Choroid plexus epithelial cell (primary cell): ENCODE measurements around the gene BLTP3A.
A peak's percentile ranks its signal among the peaks of the same experiment; 100 is the strongest.
"Not testable (repeated sequence)": the region's sequence is repeated elsewhere in the genome, so short reads cannot be mapped to it uniquely, and the experiment has no call there.

Experiments used
- DNase-seq: peaks from one replicate; pipeline ENCODE4 v3.0.0-alpha.2; 2010; ENCODE audit warnings: low read depth
- H3K4me3 ChIP-seq: 2 replicates; pipeline ENCODE4 v1.5.1; 2011; ENCODE audit warnings: low read depth, mild to moderate bottlenecking, control low read depth, low read length, moderate library complexity
- TF ChIP-seq, protein P1 (sequence below): conservative IDR thresholded peaks from 2 replicates; pipeline ENCODE4 v1.5.1; 2011; ENCODE audit warnings: low read depth, mild to moderate bottlenecking, control low read depth, inconsistent platforms, low read length, moderate library complexity

BLTP3A gene

DNA sequence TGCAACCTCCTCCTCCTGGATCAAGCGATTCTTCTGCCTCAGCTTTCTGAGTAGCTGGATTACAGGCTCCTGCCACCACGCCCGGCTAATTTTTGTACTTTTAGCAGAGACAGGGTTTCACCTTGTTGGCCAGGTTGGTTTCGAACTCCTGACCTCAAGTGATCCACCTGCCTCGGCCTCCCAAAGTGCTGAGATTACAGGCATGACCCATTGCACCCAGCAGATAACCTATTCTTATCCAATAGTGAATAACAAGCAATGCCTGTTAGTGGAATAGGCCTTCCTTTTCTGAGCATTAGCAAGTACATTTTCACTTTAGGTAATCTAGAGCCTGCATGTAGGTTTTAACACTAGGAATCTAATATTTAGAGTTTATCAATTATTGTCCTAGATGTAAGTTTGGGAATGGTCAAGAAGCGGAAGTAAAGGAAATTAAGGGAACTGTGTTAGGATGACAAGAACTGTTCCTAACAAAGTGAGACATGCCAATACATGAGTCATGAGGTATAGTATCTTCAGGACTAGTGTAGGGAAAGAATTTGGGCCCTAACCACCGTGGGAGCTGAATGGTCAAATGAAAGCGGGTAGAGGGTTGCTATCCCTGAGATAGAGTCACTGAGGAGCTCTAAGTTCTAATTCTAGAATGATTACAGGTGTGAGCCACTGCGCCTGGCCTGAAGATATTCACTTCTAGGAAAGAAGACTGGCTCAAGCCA is 15.0 kb downstream of the BLTP3A start:
- TF ChIP-seq, protein P1, sequence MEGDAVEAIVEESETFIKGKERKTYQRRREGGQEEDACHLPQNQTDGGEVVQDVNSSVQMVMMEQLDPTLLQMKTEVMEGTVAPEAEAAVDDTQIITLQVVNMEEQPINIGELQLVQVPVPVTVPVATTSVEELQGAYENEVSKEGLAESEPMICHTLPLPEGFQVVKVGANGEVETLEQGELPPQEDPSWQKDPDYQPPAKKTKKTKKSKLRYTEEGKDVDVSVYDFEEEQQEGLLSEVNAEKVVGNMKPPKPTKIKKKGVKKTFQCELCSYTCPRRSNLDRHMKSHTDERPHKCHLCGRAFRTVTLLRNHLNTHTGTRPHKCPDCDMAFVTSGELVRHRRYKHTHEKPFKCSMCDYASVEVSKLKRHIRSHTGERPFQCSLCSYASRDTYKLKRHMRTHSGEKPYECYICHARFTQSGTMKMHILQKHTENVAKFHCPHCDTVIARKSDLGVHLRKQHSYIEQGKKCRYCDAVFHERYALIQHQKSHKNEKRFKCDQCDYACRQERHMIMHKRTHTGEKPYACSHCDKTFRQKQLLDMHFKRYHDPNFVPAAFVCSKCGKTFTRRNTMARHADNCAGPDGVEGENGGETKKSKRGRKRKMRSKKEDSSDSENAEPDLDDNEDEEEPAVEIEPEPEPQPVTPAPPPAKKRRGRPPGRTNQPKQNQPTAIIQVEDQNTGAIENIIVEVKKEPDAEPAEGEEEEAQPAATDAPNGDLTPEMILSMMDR = no peak
- H3K4me3 ChIP-seq = no peak overlapping the region
- DNase-seq = peak; percentile 27

DNA sequence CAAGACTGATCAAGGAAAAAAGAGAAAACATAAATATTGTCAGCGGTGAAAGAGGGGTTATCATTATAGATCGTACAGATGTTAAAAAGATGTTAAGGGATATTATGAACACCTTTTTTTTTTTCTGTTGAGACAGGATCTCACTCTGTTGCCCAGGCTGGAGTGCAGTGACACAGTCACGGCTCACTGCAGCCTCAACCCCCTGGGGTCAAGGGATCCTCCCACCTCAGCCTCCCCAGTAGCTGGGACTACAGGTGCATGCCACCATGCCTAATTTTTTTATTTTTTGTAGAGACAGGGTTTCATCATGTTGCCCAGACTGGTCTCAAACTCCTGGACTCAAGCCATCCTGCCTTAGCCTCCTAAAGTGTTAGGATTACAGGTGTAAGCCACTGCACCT is 16.6 kb downstream of the BLTP3A start:
- not testable (repeated sequence) for DNase-seq, H3K4me3 ChIP-seq

DNA sequence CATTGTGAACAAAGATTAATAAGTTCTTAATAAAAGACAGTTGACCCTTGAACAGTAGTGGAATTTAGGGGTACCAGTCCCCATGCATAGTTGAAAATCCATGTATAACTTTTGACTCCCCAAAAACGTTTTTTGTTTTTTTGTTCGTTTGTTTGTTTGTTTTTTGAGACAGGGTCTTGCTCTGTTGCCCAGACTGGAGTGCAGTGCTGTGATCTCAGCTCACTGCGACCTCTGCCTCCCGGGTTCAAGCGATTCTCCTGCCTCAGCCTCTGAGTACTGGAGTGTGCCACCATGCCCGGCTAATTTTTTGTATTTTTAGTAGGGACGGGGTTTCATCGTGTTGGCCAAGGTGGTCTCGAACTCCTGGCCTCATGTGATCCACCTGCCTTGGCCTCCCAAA is 17.5 kb downstream of the BLTP3A start:
- DNase-seq, H3K4me3 ChIP-seq: not testable (repeated sequence)

DNA sequence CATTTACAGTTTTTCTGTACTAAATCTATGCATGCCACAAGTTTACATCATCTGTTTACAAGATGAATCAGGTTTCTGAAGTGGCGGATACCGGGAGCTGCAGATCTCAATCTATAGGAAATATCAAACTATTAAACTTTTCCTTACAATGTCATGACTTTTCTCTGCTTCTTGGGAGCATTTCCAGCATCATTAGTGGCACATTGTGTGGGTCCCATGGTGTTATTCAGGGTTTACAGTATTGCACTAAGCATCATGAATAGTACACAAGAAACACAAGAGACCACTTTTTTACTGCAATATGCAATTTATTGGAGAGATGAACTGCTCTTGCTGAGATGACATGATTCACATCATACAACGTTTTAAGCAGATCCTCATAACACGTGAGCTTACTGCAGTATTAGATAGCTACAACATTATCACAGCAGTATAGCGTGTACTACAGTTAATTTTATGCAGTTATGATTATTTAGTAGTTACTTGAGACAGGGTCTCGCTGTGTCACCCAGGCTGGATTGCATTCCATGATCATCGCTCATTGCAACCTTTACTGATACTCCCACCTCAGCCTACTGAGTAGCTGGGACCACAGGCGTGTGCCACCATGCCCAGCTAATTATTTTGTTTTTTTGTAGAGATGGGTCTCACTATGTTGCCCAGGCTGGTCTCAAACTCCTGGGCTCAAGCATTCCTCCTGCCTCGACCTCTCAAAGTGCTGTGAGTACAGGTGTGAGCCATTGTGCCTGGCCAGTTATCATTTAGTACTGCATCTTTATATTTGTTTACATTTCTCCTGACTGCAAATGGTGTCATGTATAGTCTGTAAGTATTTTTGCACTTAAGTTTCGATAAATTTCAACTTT is 18.4 kb downstream of the BLTP3A start:
- no peak overlapping the region for H3K4me3 ChIP-seq
- DNase-seq = peak; percentile 13
- TF ChIP-seq, protein P1 = no peak

DNA sequence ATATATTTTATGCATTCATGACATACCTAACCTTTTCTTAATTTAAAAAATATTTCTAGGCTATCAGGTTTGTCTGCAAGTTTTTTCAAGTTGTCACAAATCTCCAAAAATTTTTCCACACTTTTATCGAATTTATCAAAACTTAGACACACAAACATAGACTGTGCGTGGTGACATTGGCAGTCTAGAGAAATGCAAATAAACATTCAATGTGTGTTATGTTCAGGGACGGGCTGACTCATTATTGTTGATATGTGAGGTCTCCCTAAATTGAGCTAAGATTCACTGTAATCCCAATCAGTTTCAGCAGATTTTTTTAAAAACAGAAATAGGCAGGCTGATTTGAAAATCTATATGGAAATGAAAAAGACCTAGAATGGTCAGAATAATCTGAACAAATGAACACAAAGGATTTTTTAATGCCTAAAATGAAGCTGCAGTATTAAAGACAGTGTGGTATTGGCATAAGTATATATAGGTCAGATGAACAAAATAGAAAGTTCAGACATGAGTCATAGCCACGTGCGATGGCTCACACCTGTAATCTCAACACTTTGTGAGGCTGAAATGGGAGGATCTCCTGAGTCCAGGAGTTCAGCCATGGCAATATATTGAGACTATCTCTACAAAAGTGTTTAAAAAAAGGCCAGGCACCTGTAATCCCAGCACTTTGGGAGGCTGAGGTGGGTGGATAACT is 19.2 kb downstream of the BLTP3A start:
- TF ChIP-seq, protein P1 = no peak
- H3K4me3 ChIP-seq = no peak overlapping the region
- DNase-seq = peak; percentile 15

DNA sequence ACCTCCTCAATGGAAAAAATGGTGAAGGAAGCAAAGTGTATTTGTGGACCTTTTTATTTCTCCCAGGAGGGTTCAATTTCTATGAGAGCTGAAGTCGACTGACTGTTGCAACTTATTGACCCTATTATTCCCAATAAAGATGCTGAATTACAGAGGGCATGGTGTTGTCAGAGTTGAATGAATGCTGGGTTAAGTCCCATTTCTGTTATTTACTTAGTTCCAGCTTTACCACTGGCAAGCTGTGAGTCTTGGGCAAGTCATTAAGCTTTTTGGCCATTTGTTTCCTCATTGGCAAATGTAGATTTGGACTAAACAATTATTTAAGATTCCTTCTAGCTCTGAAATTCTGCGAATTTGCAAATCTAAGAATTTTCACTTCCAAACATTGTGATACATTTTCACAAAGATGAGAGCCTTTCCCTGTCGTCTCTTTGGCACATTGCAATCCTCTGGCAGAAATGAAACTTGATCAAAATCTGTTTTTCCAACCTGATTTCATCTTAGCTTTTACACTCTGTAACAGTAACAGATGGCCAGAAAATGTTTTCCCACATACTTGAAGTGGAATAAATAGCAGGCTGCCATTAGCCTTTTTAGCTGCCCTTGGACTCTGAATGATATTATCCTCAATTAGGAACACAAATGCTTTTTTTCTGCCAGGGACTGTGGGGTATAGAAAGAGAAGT is 21.3 kb downstream of the BLTP3A start:
- TF ChIP-seq, protein P1 = no peak
- H3K4me3 ChIP-seq = no peak overlapping the region
- DNase-seq = no peak

DNA sequence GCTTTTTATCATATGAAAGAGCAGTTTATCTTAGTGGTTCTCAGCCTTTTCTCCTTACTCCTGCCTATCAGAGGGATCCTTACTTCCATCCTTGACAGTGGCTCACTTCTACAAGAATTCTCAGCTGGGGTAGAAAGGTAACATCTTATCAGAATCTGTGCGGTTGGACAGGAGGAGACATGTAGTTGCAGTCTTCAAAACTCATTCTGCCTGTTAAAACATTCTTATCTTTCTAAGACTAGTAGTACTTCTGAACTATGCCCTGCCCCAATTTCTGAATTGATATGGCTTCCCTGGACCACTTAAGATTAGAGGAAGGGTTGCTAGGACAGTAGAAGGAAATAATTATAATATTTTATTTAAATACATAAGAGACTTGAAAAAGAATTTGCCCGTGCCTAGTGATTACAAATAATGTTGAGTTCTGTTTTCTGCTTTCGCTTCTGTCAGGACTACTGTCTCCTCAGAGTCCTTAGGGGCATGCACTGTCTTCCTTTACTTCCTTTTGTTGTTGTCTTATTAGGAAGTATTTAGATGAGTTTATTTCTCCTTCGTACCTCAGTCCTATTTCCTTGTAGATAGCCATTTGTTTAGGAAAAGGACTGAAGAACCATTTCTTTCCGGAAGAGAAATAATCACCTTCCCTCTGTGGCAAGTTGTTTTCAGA is 24.9 kb downstream of the BLTP3A start:
- TF ChIP-seq, protein P1 = no peak
- DNase-seq = no peak
- no peak overlapping the region for H3K4me3 ChIP-seq
